Loucy (cell line): ENCODE data around the gene BPIFB4.
"Not testable (repeated sequence)": the region's sequence is repeated elsewhere in the genome, so short reads cannot be mapped to it uniquely, and the experiment has no call there.

Source experiments
- CTCF ChIP-seq: fragments of 200-600 bp; sonication (generic); conservative IDR thresholded peaks from 2 replicates; pipeline ENCODE4 v1.5.1; 2014; ENCODE audit warnings: mild to moderate bottlenecking, antibody characterized with exemption, low read length
- EZH2phosphoT487 ChIP-seq: fragments of 200-600 bp; IDR thresholded peaks from 2 replicates; pipeline ENCODE4 v1.6.1; 2018; ENCODE audit warnings: antibody characterized with exemption, mild to moderate bottlenecking, moderate library complexity, borderline replicate concordance

- peak; percentile 99 for TF ChIP-seq CTCF
- TF ChIP-seq EZH2phosphoT487, result not testable (repeated sequence)
Observed at GRCh38 chr20:33095902-33096584, 16.6 kb downstream of the BPIFB4 start.
